HL-60 (cell line): ENCODE results near the gene PCGF3.

Experiments used
- DNase-seq, 2 experiments: peaks; one replicate each; pipeline ENCODE4 v3.0.0-alpha.2; 2010 to 2020; ENCODE audit warnings: low read depth in 1 of 2, low spot score in 1 of 2
- H3K27ac ChIP-seq: fragments of 250-450 bp; sonication (Bioruptor Pico); replicated peaks from 2 replicates; pipeline ENCODE4 v1.5.1; 2020; ENCODE audit warnings: mild to moderate bottlenecking, moderate library complexity
- H3K27me3 ChIP-seq: fragments of 250-450 bp; sonication (Bioruptor Pico); 2 replicates; pipeline ENCODE4 v1.5.1; 2021; ENCODE audit warnings: mild to moderate bottlenecking, moderate library complexity; ENCODE audit not compliant: insufficient read depth, poor library complexity, severe bottlenecking
- H3K4me3 ChIP-seq: replicated peaks from 2 replicates; pipeline ENCODE4 v1.5.1; 2011; ENCODE audit warnings: mild to moderate bottlenecking, control low read depth, low read length; ENCODE audit not compliant: insufficient read depth
- CTCF ChIP-seq: IDR thresholded peaks from one replicate; pipeline ENCODE4 v1.5.1; 2011; ENCODE audit warnings: low read length, control low read depth, inconsistent platforms; ENCODE audit not compliant: insufficient read depth
- GABPA ChIP-seq: IDR thresholded peaks from 2 replicates; pipeline ENCODE4 v1.6.1; 2012; ENCODE audit warnings: low read depth
- POLR2AphosphoS5 ChIP-seq: IDR thresholded peaks from 2 replicates; pipeline ENCODE4 v1.6.1; 2012; ENCODE audit warnings: low read depth
- REST ChIP-seq: IDR thresholded peaks from 2 replicates; pipeline ENCODE4 v1.6.1; 2012; ENCODE audit warnings: low read depth; ENCODE audit not compliant: insufficient replicate concordance
- SPI1 ChIP-seq: IDR thresholded peaks from 2 replicates; pipeline ENCODE4 v1.6.1; 2012; ENCODE audit warnings: low read depth, mild to moderate bottlenecking, borderline replicate concordance

PCGF3 gene

GRCh38 chr4:790466-790820 is 84.8 kb downstream of the PCGF3 start:
- peaks cover 64% of the 10 kb centered on the region for H3K27me3 ChIP-seq

GRCh38 chr4:791252-791897 is 85.7 kb downstream of the PCGF3 start:
- no peak for DNase-seq
- Histone ChIP-seq H3K27ac (no peak overlapping the region), H3K4me3 (no peak overlapping the region), H3K27me3 (peaks cover 71% of the 10 kb centered on the region)
- TF ChIP-seq REST (no peak), POLR2AphosphoS5 (no peak)

More at GRCh38 chr4:790466-790820, 84.8 kb downstream of the PCGF3 start:
- TF ChIP-seq GABPA (no peak), CTCF (no peak), POLR2AphosphoS5 (no peak)
- Histone ChIP-seq H3K27ac (no peak overlapping the region), H3K4me3 (no peak overlapping the region)
- DNase-seq: no peak

GRCh38 chr4:791898-792625 is 86.4 kb downstream of the PCGF3 start:
- no peak for TF ChIP-seq REST
- TF ChIP-seq SPI1: no peak
- TF ChIP-seq POLR2AphosphoS5: no peak
- no peak for TF ChIP-seq GABPA
- H3K27me3 ChIP-seq: peaks cover 64% of the 10 kb centered on the region
- DNase-seq: no peak
- no peak overlapping the region for H3K4me3 ChIP-seq
- no peak overlapping the region for H3K27ac ChIP-seq

GRCh38 chr4:792626-793092 is 87.0 kb downstream of the PCGF3 start:
- DNase-seq: no peak
- Histone ChIP-seq H3K27me3 (peaks cover 60% of the 10 kb centered on the region), H3K4me3 (no peak overlapping the region), H3K27ac (no peak overlapping the region)
- TF ChIP-seq REST (no peak), GABPA (no peak)
